ENCODE results near the gene PRDM16.

PRDM16 gene

GRCh38 chr1:3415260-3416090, 346.5 kb downstream of the PRDM16 start:
- Mint-ChIP-seq H3K9me3 (peaks cover 0 to 7% of the 10 kb centered on the region in 2 donors), H3K27me3 (peaks cover 6 to 11% of the 10 kb centered on the region in 2 donors), H3K4me1 (no peaks in the 10 kb centered on the region), H3K4me3 (no peak overlapping the region), H3K36me3 (peaks cover 0 to 3% of the 10 kb centered on the region in 2 donors), H3K27ac (no peak overlapping the region)
- DNase-seq (no peak), ATAC-seq (replicated peaks) (no peak)

- Mint-ChIP-seq H3K4me3 (no peak overlapping the region), H3K27me3 (peaks cover 20% of the 10 kb centered on the region in 2 donors), H3K9me3 (peaks cover 0 to 7% of the 10 kb centered on the region in 2 donors), H3K36me3 (peaks cover 0 to 3% of the 10 kb centered on the region in 2 donors), H3K4me1 (no peaks in the 10 kb centered on the region), H3K27ac (no peak overlapping the region)
- ATAC-seq (replicated peaks) (no peak), DNase-seq (no peak)
Measured at GRCh38 chr1:3417082-3417739, 348.2 kb downstream of the PRDM16 start.

GRCh38 chr1:3417934-3418333, 348.9 kb downstream of the PRDM16 start:
- Mint-ChIP-seq H3K36me3 (peaks cover 0 to 3% of the 10 kb centered on the region in 2 donors), H3K27ac (no peak overlapping the region), H3K9me3 (peaks cover 0 to 7% of the 10 kb centered on the region in 2 donors), H3K4me3 (no peak overlapping the region), H3K27me3 (peaks cover 22 to 23% of the 10 kb centered on the region in 2 donors), H3K4me1 (peaks cover 0 to 1% of the 10 kb centered on the region in 2 donors)
- ATAC-seq (replicated peaks) (no peak), DNase-seq (no peak)

GRCh38 chr1:3418600-3418999, 349.6 kb downstream of the PRDM16 start:
- DNase-seq (no peak), ATAC-seq (replicated peaks) (no peak)
- Mint-ChIP-seq H3K4me1 (peaks cover 0 to 1% of the 10 kb centered on the region in 2 donors), H3K9me3 (peaks cover 0 to 7% of the 10 kb centered on the region in 2 donors), H3K27ac (no peak overlapping the region), H3K27me3 (peaks cover 22 to 23% of the 10 kb centered on the region in 2 donors), H3K4me3 (no peak overlapping the region), H3K36me3 (peaks cover 0 to 3% of the 10 kb centered on the region in 2 donors)

- Mint-ChIP-seq H3K4me1 (peaks cover 0 to 6% of the 10 kb centered on the region in 2 donors), H3K27ac (no peak overlapping the region), H3K36me3 (peaks cover 0 to 3% of the 10 kb centered on the region in 2 donors), H3K27me3 (peaks cover 27 to 33% of the 10 kb centered on the region in 2 donors), H3K4me3 (no peak overlapping the region), H3K9me3 (peaks cover 0 to 7% of the 10 kb centered on the region in 2 donors)
- no peak for ATAC-seq (replicated peaks)
- DNase-seq: no peak
Measured at GRCh38 chr1:3419415-3420204, 350.6 kb downstream of the PRDM16 start.

- H3K4me3 Mint-ChIP-seq: no peak overlapping the region
- no peak overlapping the region for H3K27ac Mint-ChIP-seq
- DNase-seq (no peak), ATAC-seq (replicated peaks) (no peak)
- peaks cover 0 to 5% of the 10 kb centered on the region in 2 donors for H3K9me3 Mint-ChIP-seq
- H3K4me1 Mint-ChIP-seq: peaks cover 0 to 6% of the 10 kb centered on the region in 2 donors
- H3K27me3 Mint-ChIP-seq: peaks cover 27 to 35% of the 10 kb centered on the region in 2 donors
- H3K36me3 Mint-ChIP-seq: peaks cover 0 to 3% of the 10 kb centered on the region in 2 donors
Measured at GRCh38 chr1:3420218-3420951, 351.4 kb downstream of the PRDM16 start.

- H3K4me1 Mint-ChIP-seq: peaks cover 0 to 6% of the 10 kb centered on the region in 2 donors
- no peak for ATAC-seq (replicated peaks)
- no peaks in the 10 kb centered on the region for H3K36me3 Mint-ChIP-seq
- H3K9me3 Mint-ChIP-seq: no peaks in the 10 kb centered on the region
- no peak overlapping the region for H3K27ac Mint-ChIP-seq
- no peak for DNase-seq
- H3K4me3 Mint-ChIP-seq: no peak overlapping the region
- H3K27me3 Mint-ChIP-seq: peaks cover 27 to 31% of the 10 kb centered on the region in 2 donors
Measured at GRCh38 chr1:3422638-3423037, 353.6 kb downstream of the PRDM16 start.

GRCh38 chr1:3423245-3423829, 354.3 kb downstream of the PRDM16 start:
- H3K4me3 Mint-ChIP-seq: no peak overlapping the region
- H3K27ac Mint-ChIP-seq: no peak overlapping the region
- no peak for ATAC-seq (replicated peaks)
- H3K9me3 Mint-ChIP-seq: no peaks in the 10 kb centered on the region
- H3K36me3 Mint-ChIP-seq: no peaks in the 10 kb centered on the region
- H3K27me3 Mint-ChIP-seq: peaks cover 27 to 31% of the 10 kb centered on the region in 2 donors
- H3K4me1 Mint-ChIP-seq: peaks cover 0 to 6% of the 10 kb centered on the region in 2 donors
- no peak for DNase-seq

- Mint-ChIP-seq H3K4me3 (no peak overlapping the region), H3K4me1 (peaks cover 0 to 6% of the 10 kb centered on the region in 2 donors), H3K9me3 (no peaks in the 10 kb centered on the region), H3K27ac (no peak overlapping the region), H3K36me3 (no peaks in the 10 kb centered on the region), H3K27me3 (peaks cover 27 to 31% of the 10 kb centered on the region in 2 donors)
- DNase-seq (no peak), ATAC-seq (replicated peaks) (no peak)
Measured at GRCh38 chr1:3423896-3424611, 355.1 kb downstream of the PRDM16 start.

GRCh38 chr1:3425486-3426215, 356.6 kb downstream of the PRDM16 start:
- H3K4me1 Mint-ChIP-seq: peaks cover 0 to 6% of the 10 kb centered on the region in 2 donors
- H3K4me3 Mint-ChIP-seq: no peak overlapping the region
- peaks cover 20 to 22% of the 10 kb centered on the region in 2 donors for H3K27me3 Mint-ChIP-seq
- no peak overlapping the region for H3K27ac Mint-ChIP-seq
- DNase-seq: no peak
- ATAC-seq (replicated peaks): no peak
- H3K36me3 Mint-ChIP-seq: no peaks in the 10 kb centered on the region
- no peaks in the 10 kb centered on the region for H3K9me3 Mint-ChIP-seq

- Mint-ChIP-seq H3K27me3 (peaks cover 9 to 16% of the 10 kb centered on the region in 2 donors), H3K4me1 (peaks cover 0 to 6% of the 10 kb centered on the region in 2 donors), H3K36me3 (no peaks in the 10 kb centered on the region), H3K4me3 (no peak overlapping the region), H3K27ac (no peak overlapping the region), H3K9me3 (no peaks in the 10 kb centered on the region)
- no peak for DNase-seq
- no peak for ATAC-seq (replicated peaks)
Measured at GRCh38 chr1:3426956-3427535, 358.0 kb downstream of the PRDM16 start.

Measured in stimulated activated naive B cell treated with anti-CD40 and anti-IgM and Interleukin-4, amounts not matched to agents 10 μg/mL and 1 μg/mL and 100 μg/mL, for 72 hours (primary cell).